ENCODE data around the gene IRX4.

IRX4 gene

DNA sequence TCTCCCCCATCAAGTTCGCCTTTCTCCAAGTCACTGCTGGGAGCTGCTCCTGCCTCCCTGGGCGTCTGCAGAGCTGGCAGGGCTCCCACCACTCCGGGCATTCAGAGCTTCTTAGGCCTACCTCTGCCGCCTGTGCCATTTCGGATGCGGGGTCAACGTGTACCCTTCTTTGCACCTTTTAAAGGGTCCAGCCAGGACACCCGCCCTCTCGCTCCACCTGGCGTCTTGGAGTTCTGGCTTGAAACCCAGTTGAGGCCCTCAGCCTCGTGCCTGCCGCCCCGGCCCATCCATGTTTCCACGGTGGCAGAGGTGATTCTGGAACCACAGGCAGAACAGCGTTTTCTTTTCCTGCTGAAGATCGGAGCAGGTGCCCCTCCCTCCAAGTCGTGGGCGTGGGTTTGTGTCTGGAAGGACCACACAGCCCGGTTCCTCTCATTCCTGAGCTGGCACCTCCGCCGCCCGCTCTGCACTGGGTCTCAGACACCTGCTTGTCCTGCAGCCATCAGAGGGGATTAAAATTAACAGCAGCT lies 48.6 kb downstream of the IRX4 start:
- FAIRE-seq = no peak

DNA sequence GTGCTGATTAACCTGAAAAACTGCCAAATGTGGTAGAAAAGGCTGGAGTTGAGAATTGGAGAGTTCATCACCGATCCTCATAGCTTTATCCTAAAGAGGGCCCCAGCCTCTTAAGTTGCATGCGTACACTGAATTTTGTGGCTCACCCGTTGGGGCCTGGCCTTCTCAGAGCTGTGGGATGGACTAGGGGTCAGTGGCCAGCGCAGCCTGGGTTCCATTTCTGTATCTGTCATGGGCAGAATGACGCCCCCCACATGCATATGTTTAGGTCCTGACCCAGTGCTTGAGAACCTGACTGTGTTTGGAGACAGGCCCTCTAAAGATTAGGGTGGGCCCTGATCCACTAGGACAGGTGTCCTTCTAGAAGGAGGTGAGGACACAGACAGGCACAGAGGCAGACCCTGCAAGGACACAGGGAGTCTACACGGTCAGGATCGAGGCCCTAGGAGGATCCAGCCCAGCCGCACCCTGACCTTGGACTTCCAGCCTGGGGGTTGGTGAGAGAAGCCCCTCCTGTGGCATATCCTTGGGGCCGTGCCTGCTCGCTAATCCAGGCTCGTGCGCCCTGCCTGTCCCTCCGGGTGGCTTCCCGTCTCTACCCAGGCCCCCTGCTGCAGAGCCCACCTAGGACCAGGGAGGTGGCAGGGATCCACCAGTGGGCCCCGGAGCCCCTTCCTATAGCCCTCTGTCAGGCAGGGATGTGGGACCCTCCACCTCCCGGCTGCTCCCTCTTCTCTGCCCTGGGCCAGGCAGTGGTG lies 49.3 kb downstream of the IRX4 start:
- FAIRE-seq = no peak

DNA sequence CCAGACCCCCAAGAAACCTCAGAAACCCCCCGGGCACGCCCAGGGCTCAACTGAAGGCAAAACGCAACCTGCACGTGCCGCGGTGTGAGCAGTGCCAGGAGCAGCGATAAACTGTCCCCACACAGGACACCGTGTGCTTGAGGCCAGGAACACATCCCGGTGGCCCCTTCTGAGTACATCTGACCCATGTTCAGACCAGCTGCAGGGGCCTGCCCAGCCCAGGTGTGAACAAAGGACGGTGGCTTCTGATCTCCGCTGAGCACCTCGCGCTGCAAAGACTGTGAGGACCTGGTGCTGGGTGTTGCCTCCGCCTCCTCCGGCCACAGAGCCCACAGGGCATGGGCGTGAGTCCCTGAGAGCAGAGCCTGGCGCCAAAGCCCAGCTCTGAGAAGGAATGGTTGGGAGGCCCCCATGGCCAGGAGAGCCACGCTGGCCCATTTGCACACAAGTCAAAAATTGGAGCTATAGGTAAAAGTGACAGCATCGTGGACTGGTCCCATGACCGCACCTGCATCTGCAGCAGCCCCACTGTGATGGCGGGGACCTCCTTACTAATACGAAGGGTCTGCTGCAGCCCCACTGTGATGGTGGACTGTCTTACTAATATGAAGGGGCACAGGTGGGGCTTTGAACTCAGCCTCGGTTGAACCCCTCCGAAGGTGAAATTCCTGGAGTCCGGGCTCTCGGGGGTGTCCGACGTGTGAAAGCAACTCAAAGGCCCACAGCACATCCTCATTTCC lies 50.0 kb downstream of the IRX4 start:
- FAIRE-seq = no peak

DNA sequence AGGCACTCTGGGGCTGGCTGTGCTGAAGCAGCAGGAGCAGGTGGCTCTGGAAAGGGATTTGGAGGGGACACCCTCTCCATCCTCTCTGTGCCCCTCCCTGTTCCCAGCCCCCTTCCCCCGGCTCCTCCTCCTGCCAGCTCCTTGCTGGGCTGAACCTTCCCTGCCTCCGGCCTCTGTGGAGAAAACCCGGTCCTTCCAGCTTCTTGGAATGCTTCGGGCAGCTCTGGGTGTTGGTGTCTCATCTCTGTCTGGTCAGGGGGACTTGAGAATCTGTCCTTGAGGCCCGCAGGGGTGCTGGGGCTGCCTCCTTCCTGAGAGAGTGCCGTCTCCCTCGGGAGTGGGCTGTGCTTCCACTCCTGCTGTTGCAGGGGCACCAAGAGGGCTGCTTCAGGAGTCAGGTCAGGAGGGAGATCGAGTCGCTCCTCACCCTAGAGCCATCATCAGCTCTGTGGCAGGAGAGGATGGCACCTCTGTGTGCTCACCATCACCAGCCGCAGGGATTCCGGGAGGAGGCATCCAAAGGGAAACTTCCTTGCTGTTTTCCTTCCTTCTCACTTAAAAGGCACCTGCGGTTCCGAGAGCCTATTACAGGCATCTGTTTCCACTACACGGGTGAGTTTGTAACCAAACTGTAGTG lies 50.9 kb downstream of the IRX4 start:
- FAIRE-seq = no peak

DNA sequence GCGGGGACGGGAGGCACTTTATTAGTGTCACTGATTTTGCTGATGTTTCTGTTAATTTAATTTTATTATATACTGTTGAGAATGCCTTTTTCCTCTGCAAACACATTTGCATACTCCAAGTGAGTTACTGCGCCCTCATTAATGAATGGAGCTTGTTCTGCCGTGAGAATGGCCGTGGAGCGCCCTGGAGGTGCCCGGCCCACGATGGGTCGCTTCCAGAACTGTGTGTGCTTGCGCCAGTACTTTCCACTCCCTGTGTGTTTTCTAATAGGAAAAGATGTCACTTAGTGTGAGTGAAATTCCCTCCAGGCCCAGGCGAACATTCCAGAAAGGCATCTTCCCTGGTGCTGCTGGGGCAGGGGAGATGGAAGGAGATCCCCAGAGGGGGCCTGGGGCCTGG lies 51.5 kb downstream of the IRX4 start:
- FAIRE-seq = no peak

DNA sequence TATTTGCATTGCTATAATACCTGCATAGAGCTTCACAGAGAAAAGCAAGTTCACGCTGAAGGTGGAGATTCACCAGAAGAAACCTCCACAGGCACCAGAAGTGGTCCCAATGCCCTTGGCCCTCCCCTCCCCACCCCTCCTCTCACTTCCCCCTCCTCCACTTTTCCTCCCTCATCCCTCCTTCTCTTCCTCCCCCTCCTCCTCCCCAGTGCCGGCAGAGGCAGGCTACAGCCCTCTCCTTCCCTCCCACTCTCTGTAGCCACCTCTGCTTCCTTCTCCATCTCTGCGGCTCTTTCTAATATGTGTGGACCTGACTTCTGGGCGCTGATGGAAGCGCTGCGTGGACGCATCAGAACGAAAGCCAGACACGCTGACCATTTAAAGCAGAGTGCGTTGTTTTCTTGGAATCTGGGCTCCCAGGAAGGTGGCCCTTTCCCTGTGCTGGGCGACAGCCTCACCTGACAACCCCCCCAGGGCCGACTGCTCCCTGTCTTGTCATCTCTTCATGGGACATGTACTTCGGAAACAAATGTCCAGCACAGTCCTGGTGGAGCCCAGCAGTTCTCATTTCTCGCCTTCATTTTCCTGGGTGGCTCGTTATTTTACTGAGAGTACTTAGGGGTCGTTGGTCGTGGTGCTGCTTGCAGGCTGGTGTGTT lies 52.0 kb downstream of the IRX4 start:
- FAIRE-seq = no peak

DNA sequence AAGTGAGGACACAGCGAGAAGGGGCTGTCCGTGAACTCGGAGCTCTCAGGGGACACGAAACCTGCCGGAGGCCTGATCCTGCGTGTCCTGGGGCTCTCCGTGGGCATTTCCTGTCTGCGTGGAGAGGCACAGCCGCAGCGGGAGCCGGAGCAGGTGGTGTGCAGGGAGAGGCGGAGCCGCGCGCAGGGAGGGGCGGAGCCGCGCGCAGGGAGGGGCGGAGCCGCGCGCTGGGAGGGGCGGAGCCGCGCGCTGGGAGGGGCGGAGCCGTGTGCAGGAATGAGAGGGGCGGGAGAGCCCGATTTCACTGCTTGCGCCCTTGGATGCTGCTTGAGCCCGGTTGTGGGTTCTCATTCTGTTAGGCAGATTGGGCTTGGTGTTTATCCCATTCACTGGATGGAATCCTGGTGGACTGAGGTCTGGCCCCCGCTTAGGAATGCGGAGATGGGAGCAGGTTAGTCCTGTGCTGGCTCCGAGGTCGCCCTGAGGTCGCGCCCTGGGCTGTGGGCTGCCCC lies 54.8 kb downstream of the IRX4 start:
- FAIRE-seq = no peak

Data from G401.6 (cell line).